HAP-1 (cell line): ENCODE data around the gene CEP350.
"Not testable (repeated sequence)": the region's sequence is repeated elsewhere in the genome, so short reads cannot be mapped to it uniquely, and the experiment has no call there.

Source experiments
- DNase-seq, 2 experiments: peaks; one replicate each; pipeline ENCODE4 v3.0.0-alpha.2; 2016 to 2020; ENCODE audit warnings: low spot score in 2 of 2
- H3K27me3 ChIP-seq: fragments of 250-450 bp; sonication (Bioruptor Pico); 2 replicates; pipeline ENCODE4 v1.5.1; 2020; ENCODE audit warnings: low read depth, mild to moderate bottlenecking, moderate library complexity
- H3K36me3 ChIP-seq: fragments of 250-450 bp; sonication (Bioruptor Pico); replicated peaks from 2 replicates; pipeline ENCODE4 v1.5.1; 2020; ENCODE audit warnings: mild to moderate bottlenecking
- H3K4me1 ChIP-seq: fragments of 250-450 bp; sonication (Bioruptor Pico); 2 replicates; pipeline ENCODE4 v1.5.1; 2020; ENCODE audit warnings: mild to moderate bottlenecking
- H3K4me3 ChIP-seq: fragments of 250-450 bp; sonication (Bioruptor Pico); 2 replicates; pipeline ENCODE4 v1.5.1; 2020; ENCODE audit warnings: mild to moderate bottlenecking, moderate library complexity
- H3K9me3 ChIP-seq: fragments of 250-450 bp; sonication (Bioruptor Pico); 2 replicates; pipeline ENCODE4 v1.5.1; 2020; ENCODE audit warnings: mild to moderate bottlenecking, moderate library complexity
- in situ Hi-C: fragments of 300-500 bp; cut with MboI; formaldehyde crosslinking; loops from 3 replicates; pipeline ENCODE4 v1.14.3; 2020; ENCODE audit warnings: low sequenced_read_pairs, inconsistent platforms, mixed read lengths

The CEP350 gene

GRCh38 chr1:179955731-179956130, 1.1 kb downstream of the CEP350 start:
- in situ Hi-C loops = no loop called here
- Histone ChIP-seq H3K9me3 (no peaks in the 10 kb centered on the region), H3K4me1 (peaks cover 14% of the 10 kb centered on the region), H3K36me3 (peaks cover 4% of the 10 kb centered on the region; the same call in 1 of the 2 replicates), H3K27me3 (no peaks in the 10 kb centered on the region), H3K4me3 (peak overlapping the region; percentile 93)
- no peak for DNase-seq

DNA sequence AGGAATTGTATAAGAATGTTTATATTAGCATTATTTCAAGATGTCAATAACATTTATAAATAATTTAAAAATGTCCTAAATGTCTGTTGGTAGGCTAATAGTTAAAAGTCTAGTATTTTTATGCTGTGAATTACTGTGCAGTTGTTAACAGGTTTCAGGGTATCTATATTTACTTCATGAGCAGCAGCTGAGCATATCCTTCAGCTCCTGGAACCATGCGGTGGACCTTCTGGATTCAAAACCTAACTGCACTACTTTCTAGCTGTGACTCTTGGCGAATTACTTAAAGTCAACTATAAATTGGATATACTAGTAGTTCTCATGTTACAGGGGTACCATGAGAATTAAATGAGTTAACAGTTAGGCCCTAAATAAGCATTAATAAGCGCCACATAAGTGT, 3.7 kb downstream of the CEP350 start:
- H3K9me3 ChIP-seq = no peaks in the 10 kb centered on the region
- DNase-seq = no peak
- peaks cover 4% of the 10 kb centered on the region; the same call in 1 of the 2 replicates for H3K36me3 ChIP-seq
- H3K27me3 ChIP-seq = no peaks in the 10 kb centered on the region
- in situ Hi-C loops = no loop called here
- H3K4me3 ChIP-seq = no peak overlapping the region
- peaks cover 14% of the 10 kb centered on the region for H3K4me1 ChIP-seq

- in situ Hi-C loops, H3K4me3 ChIP-seq, H3K9me3 ChIP-seq, H3K27me3 ChIP-seq, H3K36me3 ChIP-seq, DNase-seq: not testable (repeated sequence)
- peaks cover 27% of the 10 kb centered on the region for H3K4me1 ChIP-seq
Observed at GRCh38 chr1:179962168-179962567, 7.6 kb downstream of the CEP350 start.

DNA sequence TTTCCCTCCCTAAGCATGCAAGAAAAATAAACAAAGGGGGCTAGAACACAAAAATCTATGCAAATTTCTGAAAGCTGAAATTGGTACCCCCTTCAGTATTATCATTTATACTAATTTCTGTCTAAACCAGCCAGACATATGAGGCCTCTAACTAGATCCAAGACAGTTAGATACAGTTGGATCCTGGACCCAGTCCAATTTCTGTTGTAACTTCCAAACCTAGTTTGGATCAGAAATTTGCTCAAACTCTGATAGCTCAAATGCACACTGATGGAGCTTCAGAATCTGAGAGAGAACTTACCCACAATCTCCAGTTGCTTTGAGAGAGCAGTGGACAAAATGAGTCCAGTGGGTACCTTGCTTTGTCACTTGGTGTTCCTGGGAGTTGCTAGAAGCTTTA, 11.9 kb downstream of the CEP350 start:
- no peaks in the 10 kb centered on the region for H3K27me3 ChIP-seq
- no peak for DNase-seq
- peaks cover 21% of the 10 kb centered on the region for H3K4me1 ChIP-seq
- no peak overlapping the region for H3K4me3 ChIP-seq
- no peaks in the 10 kb centered on the region for H3K36me3 ChIP-seq
- H3K9me3 ChIP-seq = no peaks in the 10 kb centered on the region
- in situ Hi-C loops = no loop called here

GRCh38 chr1:179968284-179968993, 13.8 kb downstream of the CEP350 start:
- no peaks in the 10 kb centered on the region for H3K27me3 ChIP-seq
- no peaks in the 10 kb centered on the region for H3K36me3 ChIP-seq
- no peak overlapping the region for H3K4me3 ChIP-seq
- H3K4me1 ChIP-seq = peaks cover 21% of the 10 kb centered on the region
- in situ Hi-C loops = no loop called here
- no peak for DNase-seq
- no peaks in the 10 kb centered on the region for H3K9me3 ChIP-seq

DNA sequence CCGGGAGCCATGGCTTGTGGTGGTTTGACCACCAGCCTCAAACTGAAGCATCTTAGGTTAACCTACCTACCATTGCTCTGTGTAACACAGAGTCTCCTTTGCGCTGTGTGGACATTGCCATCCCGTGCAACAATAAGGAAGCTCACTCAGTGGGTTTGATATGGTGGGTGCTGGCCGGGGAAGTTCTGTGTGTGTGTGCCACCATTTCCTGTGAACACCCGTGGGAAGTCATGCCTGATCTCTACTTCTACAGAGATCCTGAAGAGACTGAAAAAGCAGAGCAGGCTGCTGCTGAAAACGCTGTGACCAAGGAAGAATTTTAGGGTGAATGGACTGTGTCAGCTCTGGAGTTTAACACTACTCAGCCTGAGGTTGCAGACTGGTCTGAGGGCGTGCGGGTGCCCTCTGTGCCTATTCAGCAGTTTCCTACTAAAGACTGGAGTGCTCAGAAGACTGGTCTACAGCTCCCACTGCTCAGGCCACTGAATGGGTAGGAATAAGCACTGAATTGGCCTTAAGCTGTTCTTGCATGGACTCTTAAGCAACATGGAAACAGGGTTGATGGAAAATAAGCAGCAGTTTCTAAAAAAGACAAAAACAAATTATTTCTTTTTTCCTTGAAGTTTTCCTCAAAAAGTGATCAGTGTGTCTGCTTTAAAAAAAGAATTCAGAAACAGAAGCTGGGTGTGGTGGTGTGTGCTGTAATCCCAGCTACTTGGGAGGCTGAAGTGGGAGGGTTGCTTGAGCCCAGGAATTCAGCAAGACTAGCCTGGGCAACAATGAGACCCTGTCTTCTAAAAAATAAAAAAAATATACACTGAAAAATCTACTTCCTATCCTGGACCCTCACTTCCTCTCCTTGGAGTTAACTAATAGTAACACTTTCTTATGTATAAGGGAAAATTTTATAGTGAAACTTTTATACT, 14.6 kb downstream of the CEP350 start:
- Histone ChIP-seq H3K4me3 (no peak overlapping the region), H3K27me3 (no peaks in the 10 kb centered on the region), H3K36me3 (no peaks in the 10 kb centered on the region), H3K9me3 (no peaks in the 10 kb centered on the region), H3K4me1 (peaks cover 16% of the 10 kb centered on the region)
- in situ Hi-C loops = no loop called here
- no peak for DNase-seq

DNA sequence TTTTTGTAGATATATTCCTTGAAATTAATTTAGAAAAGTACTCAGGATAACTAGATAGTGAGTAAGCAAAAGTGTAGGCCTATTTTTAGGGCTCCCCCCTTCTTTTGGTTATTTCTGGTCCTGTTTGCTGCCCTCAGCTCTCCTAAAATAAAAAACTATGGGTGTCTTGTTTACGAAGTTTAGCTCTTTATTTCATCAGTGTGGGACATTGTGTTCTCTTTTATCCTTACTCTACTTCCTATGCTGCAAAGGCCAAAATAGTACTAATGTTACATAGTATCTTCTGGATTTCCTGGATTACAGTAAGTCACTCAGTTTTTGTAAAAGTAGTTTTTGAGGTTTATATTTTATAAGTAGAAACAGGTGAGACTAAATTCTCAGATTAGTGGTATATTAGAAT, 15.4 kb downstream of the CEP350 start:
- Histone ChIP-seq H3K9me3 (no peaks in the 10 kb centered on the region), H3K27me3 (no peaks in the 10 kb centered on the region), H3K4me1 (peaks cover 9% of the 10 kb centered on the region), H3K36me3 (no peaks in the 10 kb centered on the region), H3K4me3 (no peak overlapping the region)
- DNase-seq = no peak
- in situ Hi-C loops = no loop called here

- H3K4me1 ChIP-seq = peaks cover 2% of the 10 kb centered on the region; the same call in 1 of the 2 replicates
- no peak for DNase-seq
- no peaks in the 10 kb centered on the region for H3K36me3 ChIP-seq
- no peaks in the 10 kb centered on the region for H3K27me3 ChIP-seq
- no peak overlapping the region for H3K4me3 ChIP-seq
- in situ Hi-C loops = no loop called here
- no peaks in the 10 kb centered on the region for H3K9me3 ChIP-seq
Observed at GRCh38 chr1:179971563-179972496, 17.2 kb downstream of the CEP350 start.

- DNase-seq = no peak
- in situ Hi-C loops = no loop called here
- no peaks in the 10 kb centered on the region for H3K9me3 ChIP-seq
- H3K4me3 ChIP-seq = no peak overlapping the region
- no peaks in the 10 kb centered on the region for H3K27me3 ChIP-seq
- H3K36me3 ChIP-seq = no peaks in the 10 kb centered on the region
- H3K4me1 ChIP-seq = 0 out of 2 replicates have a peak, but pooled peaks cover 2% of the 10 kb centered on the region
Observed at GRCh38 chr1:179973198-179974110, 18.8 kb downstream of the CEP350 start.

GRCh38 chr1:179976970-179977651, 22.5 kb downstream of the CEP350 start:
- H3K4me3 ChIP-seq = no peak overlapping the region
- H3K36me3 ChIP-seq = no peaks in the 10 kb centered on the region
- 0 out of 2 replicates have a peak, but pooled peaks cover 2% of the 10 kb centered on the region for H3K4me1 ChIP-seq
- peak; percentile 16 to 26 for DNase-seq
- H3K9me3 ChIP-seq = no peaks in the 10 kb centered on the region; the same call in 1 of the 2 replicates
- H3K27me3 ChIP-seq = no peaks in the 10 kb centered on the region
- in situ Hi-C loops = no loop called here

DNA sequence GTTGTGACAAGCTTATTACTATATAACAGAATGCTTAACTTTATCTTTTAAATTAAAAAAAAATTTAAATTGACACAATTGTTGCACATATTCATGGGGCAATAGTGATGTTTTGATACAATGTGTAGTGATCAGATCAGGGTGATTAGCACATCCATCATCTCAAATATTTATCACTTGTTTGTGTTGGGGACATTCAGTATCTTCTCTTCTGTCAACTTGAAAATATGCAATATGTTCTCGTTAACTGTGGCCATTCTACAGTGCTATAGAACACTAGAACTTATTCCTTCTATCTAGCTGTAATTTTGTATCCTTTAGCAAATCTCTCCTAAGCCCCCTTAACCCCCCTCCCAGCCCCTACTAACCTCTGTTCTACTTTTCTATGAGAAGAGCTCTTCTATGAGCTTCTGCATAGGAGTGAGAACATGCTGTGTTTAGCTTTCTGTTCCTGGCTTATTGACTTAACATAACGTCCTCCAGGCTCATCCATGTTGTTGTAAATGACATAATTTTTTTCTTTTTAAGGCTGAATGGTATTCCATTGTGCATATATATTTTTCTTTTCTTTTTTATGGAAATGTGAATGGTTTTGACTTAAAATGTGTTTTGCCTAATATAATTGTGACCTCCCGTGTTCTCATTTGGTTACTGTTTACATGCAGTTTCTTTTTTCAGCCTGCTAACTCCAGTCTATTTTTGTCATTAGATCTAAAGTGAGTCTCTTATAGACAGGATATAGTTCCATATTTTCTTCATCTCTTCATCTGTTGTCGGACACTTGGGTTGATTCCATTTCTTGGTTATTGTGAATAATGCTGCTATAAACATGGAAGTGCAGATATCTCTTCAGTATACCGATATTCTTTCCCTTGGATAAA, 23.8 kb downstream of the CEP350 start:
- no peak for DNase-seq
- no peaks in the 10 kb centered on the region for H3K27me3 ChIP-seq
- no peak overlapping the region for H3K4me3 ChIP-seq
- H3K4me1 ChIP-seq = 0 out of 2 replicates have a peak, but pooled peaks cover 2% of the 10 kb centered on the region
- no peaks in the 10 kb centered on the region; the same call in 1 of the 2 replicates for H3K9me3 ChIP-seq
- in situ Hi-C loops = no loop called here
- no peaks in the 10 kb centered on the region for H3K36me3 ChIP-seq
